ENCODE data around the gene ZBTB34. TPM values are rescaled to one million over a fixed set of nuclear protein-coding genes. Genes with fewer than 3 reads are reported as not detected.
A peak's percentile ranks its signal among the peaks of the same experiment; 100 is the strongest.

Gene ZBTB34
- polyA plus RNA-seq, 3 donors, result 3.2 to 15.3 (median 3.6) TPM

- 54% methylated on average over 5 of the region's 5 CpGs for WGBS (ENCODE audit: insufficient coverage)
- Histone ChIP-seq H3K27me3 (ENCODE audit: control insufficient read depth in 2 of 2, insufficient read depth in 2 of 2, low read length in 2 of 2) (no peaks in the 10 kb centered on the region), H4K20me1 (ENCODE audit: insufficient read depth, low read length) (no peaks in the 10 kb centered on the region), H3K36me3 (replicated peaks in 1 of 2; ENCODE audit: control insufficient read depth in 1 of 2, insufficient read depth in 2 of 2, low read length in 2 of 2) (no peaks in the 10 kb centered on the region), H3K9ac (ENCODE audit: insufficient read depth, low read length, poor library complexity, severe bottlenecking) (no peak overlapping the region), H2AFZ (ENCODE audit: insufficient read depth, low read depth, low read length, poor library complexity, severe bottlenecking) (no peak overlapping the region), H3K4me1 (ENCODE audit: control insufficient read depth in 1 of 2, insufficient read depth in 2 of 2, low read length in 2 of 2) (peaks cover 0 to 4% of the 10 kb centered on the region in 2 donors), H3K9me3 (replicated peaks in 1 of 2; ENCODE audit: control insufficient read depth in 1 of 2, insufficient read depth in 1 of 2, low read length in 2 of 2) (no peaks in the 10 kb centered on the region), H3K4me3 (replicated peaks in 1 of 3; ENCODE audit: low read depth in 2 of 3, low read length in 3 of 3) (no peak overlapping the region), H3K79me2 (ENCODE audit: insufficient read depth, low read length) (no peaks in the 10 kb centered on the region), H3K4me2 (replicated peaks; ENCODE audit: extremely low read depth, low read length, poor library complexity, severe bottlenecking) (no peak overlapping the region), H3K27ac (ENCODE audit: low read depth in 1 of 2, low read length in 2 of 2) (no peak overlapping the region)
- Mint-ChIP-seq H3K4me1 (peaks cover 13% of the 10 kb centered on the region), H3K27ac (no peak overlapping the region), H3K9me3 (peaks cover 0 to 3% (median 0%) of the 10 kb centered on the region in 7 donors), H3K27me3 (ENCODE audit: low read depth in 3 of 3) (peaks cover 2 to 5% (median 4%) of the 10 kb centered on the region in 3 donors), H3K4me3 (no peak overlapping the region), H3K36me3 (no peaks in the 10 kb centered on the region)
- intact Hi-C loops (cut with micrococcal nuclease), result no loop called here
- no peak for DNase-seq
- TF ChIP-seq, protein P1, sequence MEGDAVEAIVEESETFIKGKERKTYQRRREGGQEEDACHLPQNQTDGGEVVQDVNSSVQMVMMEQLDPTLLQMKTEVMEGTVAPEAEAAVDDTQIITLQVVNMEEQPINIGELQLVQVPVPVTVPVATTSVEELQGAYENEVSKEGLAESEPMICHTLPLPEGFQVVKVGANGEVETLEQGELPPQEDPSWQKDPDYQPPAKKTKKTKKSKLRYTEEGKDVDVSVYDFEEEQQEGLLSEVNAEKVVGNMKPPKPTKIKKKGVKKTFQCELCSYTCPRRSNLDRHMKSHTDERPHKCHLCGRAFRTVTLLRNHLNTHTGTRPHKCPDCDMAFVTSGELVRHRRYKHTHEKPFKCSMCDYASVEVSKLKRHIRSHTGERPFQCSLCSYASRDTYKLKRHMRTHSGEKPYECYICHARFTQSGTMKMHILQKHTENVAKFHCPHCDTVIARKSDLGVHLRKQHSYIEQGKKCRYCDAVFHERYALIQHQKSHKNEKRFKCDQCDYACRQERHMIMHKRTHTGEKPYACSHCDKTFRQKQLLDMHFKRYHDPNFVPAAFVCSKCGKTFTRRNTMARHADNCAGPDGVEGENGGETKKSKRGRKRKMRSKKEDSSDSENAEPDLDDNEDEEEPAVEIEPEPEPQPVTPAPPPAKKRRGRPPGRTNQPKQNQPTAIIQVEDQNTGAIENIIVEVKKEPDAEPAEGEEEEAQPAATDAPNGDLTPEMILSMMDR (IDR thresholded peaks at IDR 0.05), result peak; percentile 13
Observed at GRCh38 chr9:126893079-126893478, 32.6 kb downstream of the ZBTB34 start.

DNA sequence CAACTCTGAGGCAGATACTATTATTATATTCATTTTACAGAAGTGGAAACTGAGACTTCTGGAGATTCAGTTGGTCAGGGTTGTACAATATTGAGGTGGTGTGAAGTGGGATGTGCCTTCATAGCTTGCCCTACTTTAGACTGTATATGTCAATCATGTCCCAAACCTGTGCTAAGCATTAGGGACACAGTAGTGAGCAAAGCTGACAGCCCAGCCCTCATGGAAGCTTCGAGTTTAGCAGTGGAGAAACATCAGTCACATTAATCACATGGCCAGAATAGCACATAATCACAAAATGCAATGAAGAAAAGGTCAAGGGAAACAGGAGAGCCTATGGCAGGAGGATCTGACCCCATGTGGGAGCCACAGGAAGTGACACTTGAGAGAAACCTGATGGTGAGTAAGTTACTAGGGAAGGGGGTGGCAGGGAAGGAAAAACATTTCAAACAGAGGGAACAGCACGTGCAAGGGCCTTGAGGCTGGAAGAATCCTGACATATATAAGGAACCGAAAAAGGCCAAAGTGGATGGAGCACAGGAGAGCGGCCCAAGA lies 33.7 kb downstream of the ZBTB34 start:
- Histone ChIP-seq H3K4me2 (replicated peaks; ENCODE audit: extremely low read depth, low read length, poor library complexity, severe bottlenecking) (no peak overlapping the region), H3K27ac (ENCODE audit: low read depth in 1 of 2, low read length in 2 of 2) (no peak overlapping the region), H4K20me1 (ENCODE audit: insufficient read depth, low read length) (no peaks in the 10 kb centered on the region), H3K4me3 (replicated peaks in 1 of 3; ENCODE audit: low read depth in 2 of 3, low read length in 3 of 3) (no peak overlapping the region), H3K9ac (ENCODE audit: insufficient read depth, low read length, poor library complexity, severe bottlenecking) (no peak overlapping the region), H3K36me3 (replicated peaks in 1 of 2; ENCODE audit: control insufficient read depth in 1 of 2, insufficient read depth in 2 of 2, low read length in 2 of 2) (no peaks in the 10 kb centered on the region), H2AFZ (ENCODE audit: insufficient read depth, low read depth, low read length, poor library complexity, severe bottlenecking) (no peak overlapping the region), H3K27me3 (ENCODE audit: control insufficient read depth in 2 of 2, insufficient read depth in 2 of 2, low read length in 2 of 2) (no peaks in the 10 kb centered on the region), H3K4me1 (ENCODE audit: control insufficient read depth in 1 of 2, insufficient read depth in 2 of 2, low read length in 2 of 2) (peaks cover 0 to 4% of the 10 kb centered on the region in 2 donors), H3K9me3 (replicated peaks in 1 of 2; ENCODE audit: control insufficient read depth in 1 of 2, insufficient read depth in 1 of 2, low read length in 2 of 2) (no peaks in the 10 kb centered on the region), H3K79me2 (ENCODE audit: insufficient read depth, low read length) (no peaks in the 10 kb centered on the region)
- WGBS (ENCODE audit: insufficient coverage), result 97% methylated on average over 3 of the region's 4 CpGs
- DNase-seq, result no peak
- TF ChIP-seq, protein P1 (IDR thresholded peaks at IDR 0.05), result no peak
- peaks cover 2 to 5% (median 4%) of the 10 kb centered on the region in 3 donors for H3K27me3 Mint-ChIP-seq (ENCODE audit: low read depth in 3 of 3)
- peaks cover 13% of the 10 kb centered on the region for H3K4me1 Mint-ChIP-seq
- no peak overlapping the region for H3K27ac Mint-ChIP-seq
- intact Hi-C loops (cut with micrococcal nuclease), result no loop called here
- H3K9me3 Mint-ChIP-seq, result peaks cover 0 to 3% (median 0%) of the 10 kb centered on the region in 7 donors
- H3K36me3 Mint-ChIP-seq, result no peaks in the 10 kb centered on the region
- H3K4me3 Mint-ChIP-seq, result no peak overlapping the region
